ENCODE data around the gene BICD1. TPM values are rescaled to one million over a fixed set of nuclear protein-coding genes. Genes with fewer than 3 reads are reported as not detected.

Gene BICD1
- total RNA-seq, 1 experiment from 2014 or later = 9.2 TPM

- no peaks in the 10 kb centered on the region for H3K4me1 ChIP-seq (ENCODE audit: insufficient read depth, low read length)
- POLR2A ChIA-PET (ENCODE audit: unreplicated experiment) = no interaction called here
- DNase-seq = no peak
- H3K36me3 ChIP-seq (ENCODE audit: low read depth, low read length) = no peaks in the 10 kb centered on the region
- no peak overlapping the region for H2AFZ ChIP-seq (ENCODE audit: low read length)
- H3K27me3 ChIP-seq (ENCODE audit: low read length) = no peaks in the 10 kb centered on the region
- H3K9ac ChIP-seq (ENCODE audit: low read length) = no peak overlapping the region
- H3K4me2 ChIP-seq (ENCODE audit: low read length) = no peak overlapping the region
- no peaks in the 10 kb centered on the region for H3K9me2 ChIP-seq (replicated peaks; ENCODE audit: low read length)
- H3K79me2 ChIP-seq (ENCODE audit: low read length) = no peaks in the 10 kb centered on the region
- no peaks in the 10 kb centered on the region for H3F3A ChIP-seq (ENCODE audit: low read length, unreplicated experiment)
- CTCF ChIA-PET = no interaction called here
- H3K9me3 ChIP-seq (ENCODE audit: low read length) = no peaks in the 10 kb centered on the region
- no peak overlapping the region for H3K4me3 ChIP-seq (ENCODE audit: low read length)
- no peak for TF ChIP-seq CTCF (conservative IDR thresholded peaks at IDR 0.05; ENCODE audit: low read depth, low read length)
- TF ChIP-seq EZH2 (IDR thresholded peaks at IDR 0.05; ENCODE audit: low read length, unreplicated experiment) = no peak
- TF ChIP-seq EZH2phosphoT487 (IDR thresholded peaks at IDR 0.05; ENCODE audit: borderline replicate concordance, low read length) = no peak
- no TSS peak for BruUV-seq (replicated peaks)
- ATAC-seq = no peak
- intact Hi-C loops (cut with micrococcal nuclease) = no loop called here
- H3K27ac ChIP-seq (ENCODE audit: low read length) = no peak overlapping the region
- no peaks in the 10 kb centered on the region for H4K20me1 ChIP-seq (ENCODE audit: low read length)
Measured at GRCh38 chr12:32357601-32358249, 251.1 kb downstream of the BICD1 start.

- H2AFZ ChIP-seq (ENCODE audit: low read length) = no peak overlapping the region
- H3K4me2 ChIP-seq (ENCODE audit: low read length) = no peak overlapping the region
- H4K20me1 ChIP-seq (ENCODE audit: low read length) = no peaks in the 10 kb centered on the region
- POLR2A ChIA-PET (ENCODE audit: unreplicated experiment) = no interaction called here
- H3K36me3 ChIP-seq (ENCODE audit: low read depth, low read length) = no peaks in the 10 kb centered on the region
- no peaks in the 10 kb centered on the region for H3K27me3 ChIP-seq (ENCODE audit: low read length)
- CTCF ChIA-PET = no interaction called here
- no TSS peak for BruUV-seq (replicated peaks)
- H3K9ac ChIP-seq (ENCODE audit: low read length) = no peak overlapping the region
- no peaks in the 10 kb centered on the region for H3K79me2 ChIP-seq (ENCODE audit: low read length)
- intact Hi-C loops (cut with micrococcal nuclease) = no loop called here
- H3K9me2 ChIP-seq (replicated peaks; ENCODE audit: low read length) = no peaks in the 10 kb centered on the region
- TF ChIP-seq CTCF (conservative IDR thresholded peaks at IDR 0.05; ENCODE audit: low read depth, low read length) (no peak), EZH2 (IDR thresholded peaks at IDR 0.05; ENCODE audit: low read length, unreplicated experiment) (no peak), EZH2phosphoT487 (IDR thresholded peaks at IDR 0.05; ENCODE audit: borderline replicate concordance, low read length) (no peak)
- H3K9me3 ChIP-seq (ENCODE audit: low read length) = no peaks in the 10 kb centered on the region
- H3F3A ChIP-seq (ENCODE audit: low read length, unreplicated experiment) = no peaks in the 10 kb centered on the region
- H3K27ac ChIP-seq (ENCODE audit: low read length) = no peak overlapping the region
- DNase-seq = no peak
- no peak for ATAC-seq
- H3K4me3 ChIP-seq (ENCODE audit: low read length) = no peak overlapping the region
- peaks cover 4% of the 10 kb centered on the region; the same call in 1 of the 2 replicates for H3K4me1 ChIP-seq (ENCODE audit: insufficient read depth, low read length)
Measured at GRCh38 chr12:32360956-32361355, 254.3 kb downstream of the BICD1 start.

GRCh38 chr12:32362892-32363291 lies 256.2 kb downstream of the BICD1 start:
- Histone ChIP-seq H3K79me2 (ENCODE audit: low read length) (no peaks in the 10 kb centered on the region), H3F3A (ENCODE audit: low read length, unreplicated experiment) (no peaks in the 10 kb centered on the region), H3K36me3 (ENCODE audit: low read depth, low read length) (no peaks in the 10 kb centered on the region), H2AFZ (ENCODE audit: low read length) (no peak overlapping the region), H3K9ac (ENCODE audit: low read length) (no peak overlapping the region), H3K4me1 (ENCODE audit: insufficient read depth, low read length) (peaks cover 4% of the 10 kb centered on the region; the same call in 1 of the 2 replicates), H3K9me3 (ENCODE audit: low read length) (no peaks in the 10 kb centered on the region), H3K4me3 (ENCODE audit: low read length) (no peak overlapping the region), H4K20me1 (ENCODE audit: low read length) (no peaks in the 10 kb centered on the region), H3K4me2 (ENCODE audit: low read length) (no peak overlapping the region), H3K9me2 (replicated peaks; ENCODE audit: low read length) (no peaks in the 10 kb centered on the region), H3K27ac (ENCODE audit: low read length) (no peak overlapping the region), H3K27me3 (ENCODE audit: low read length) (no peaks in the 10 kb centered on the region)
- DNase-seq (no peak), ATAC-seq (no peak)
- ChIA-PET CTCF (no interaction called here), POLR2A (ENCODE audit: unreplicated experiment) (no interaction called here)
- TF ChIP-seq EZH2phosphoT487 (IDR thresholded peaks at IDR 0.05; ENCODE audit: borderline replicate concordance, low read length) = no peak
- TF ChIP-seq EZH2 (IDR thresholded peaks at IDR 0.05; ENCODE audit: low read length, unreplicated experiment) = no peak
- no peak for TF ChIP-seq CTCF (conservative IDR thresholded peaks at IDR 0.05; ENCODE audit: low read depth, low read length)
- intact Hi-C loops (cut with micrococcal nuclease) = no loop called here
- no TSS peak for BruUV-seq (replicated peaks)
